Measurements from ENCODE around the gene ZFP14. TPM values are rescaled to one million over a fixed set of nuclear protein-coding genes. Genes with fewer than 3 reads are reported as not detected.
"Not testable (repeated sequence)": the region's sequence is repeated elsewhere in the genome, so short reads cannot be mapped to it uniquely, and the experiment has no call there.

Gene ZFP14
- total RNA-seq, 4 donors from 2014 or later, result 1.5 to 10.5 (median 3.6) TPM

DNA sequence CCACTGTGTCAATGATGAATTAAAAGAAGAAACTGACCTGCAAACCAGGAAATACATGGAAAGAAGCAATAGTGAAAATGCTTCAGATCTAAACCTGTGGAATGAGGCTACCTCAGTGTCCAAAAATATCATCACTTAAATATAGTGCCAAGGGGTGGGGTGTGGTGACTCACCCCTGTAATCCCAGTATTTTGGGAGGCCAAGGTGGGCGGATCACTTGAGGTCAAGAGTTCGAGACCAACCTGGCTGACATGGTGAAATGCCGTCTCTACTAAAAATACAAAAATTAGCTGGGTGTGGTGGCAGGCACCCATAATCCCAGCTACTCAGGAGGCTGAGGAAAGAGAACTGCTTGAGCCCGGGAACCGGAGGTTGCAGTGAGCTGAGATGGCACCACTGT, 64.9 kb downstream of the ZFP14 start:
- H3K4me3 ChIP-seq; DNase-seq (ENCODE audit: low spot score in 2 of 2); H3K36me3 ChIP-seq; H3K27ac ChIP-seq; H3K4me1 ChIP-seq; H3K27me3 ChIP-seq; H3K9me3 ChIP-seq: not testable (repeated sequence)
- 79% methylated on average over 3 of the region's 5 CpGs for WGBS

DNA sequence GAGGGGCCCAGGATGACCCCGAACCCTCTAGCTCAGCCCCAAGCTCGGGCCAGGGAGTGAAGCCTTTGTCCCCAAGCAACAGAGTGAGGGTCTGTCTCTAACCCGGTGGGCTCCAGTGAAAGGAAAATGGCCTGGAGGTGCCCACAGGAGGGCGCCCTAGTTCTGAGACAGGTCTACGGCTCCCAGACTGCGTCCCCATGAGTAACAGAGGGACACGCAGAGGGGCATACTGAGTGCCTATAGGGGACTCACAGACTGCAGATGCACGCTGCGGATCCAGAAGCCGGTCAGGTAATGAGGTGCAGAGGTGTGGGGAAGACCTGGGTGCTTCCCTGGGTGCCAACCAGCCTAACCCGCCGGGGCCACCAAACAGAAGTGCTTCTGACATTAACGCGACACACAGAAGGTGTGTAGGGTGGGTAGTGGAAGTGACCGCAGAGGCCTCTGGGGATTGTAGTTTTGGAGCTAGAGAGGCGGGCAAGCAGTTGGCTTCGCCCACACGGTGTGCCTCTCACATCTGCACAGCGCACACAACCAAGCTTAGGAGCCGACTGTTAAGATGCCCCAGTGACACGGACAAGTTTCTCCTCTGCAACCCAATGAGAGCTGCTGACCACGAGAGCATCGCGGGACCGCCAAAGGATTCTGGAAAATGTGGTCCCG, 67.8 kb downstream of the ZFP14 start:
- not testable (repeated sequence) for H3K9me3 ChIP-seq; H3K27ac ChIP-seq; H3K36me3 ChIP-seq; H3K27me3 ChIP-seq; H3K4me3 ChIP-seq; H3K4me1 ChIP-seq; DNase-seq (ENCODE audit: low spot score in 2 of 2)
- WGBS, result no CpG with 5 or more reads among the region's 26 CpGs

DNA sequence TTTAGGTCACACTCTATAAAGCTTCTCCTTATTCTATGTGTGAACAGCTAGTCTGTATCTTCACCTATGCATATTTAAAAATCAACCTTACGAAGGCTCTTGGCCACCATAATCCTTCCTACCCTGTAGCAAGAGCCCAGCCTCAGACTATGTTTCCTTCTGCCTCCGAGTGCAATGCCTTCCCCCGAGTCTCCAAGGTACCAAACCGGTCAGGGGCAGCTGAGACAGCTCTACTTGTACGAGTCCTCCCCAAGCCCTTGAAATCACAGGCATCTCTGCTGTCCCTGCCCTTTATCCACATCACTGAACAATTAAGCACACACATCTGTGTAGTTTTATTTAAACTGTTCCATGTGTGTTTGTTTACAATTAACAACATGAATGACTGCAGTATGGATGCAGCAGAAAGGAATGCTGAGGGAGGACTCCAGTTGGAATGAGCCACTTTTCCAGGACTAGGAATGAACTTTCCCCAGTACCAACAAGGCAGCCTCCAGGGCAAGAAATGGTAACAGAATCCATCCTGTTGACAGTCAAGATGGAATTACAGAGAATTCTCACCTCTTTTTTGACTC, 68.5 kb downstream of the ZFP14 start:
- H3K4me1 ChIP-seq; H3K9me3 ChIP-seq; DNase-seq (ENCODE audit: low spot score in 2 of 2); H3K4me3 ChIP-seq; H3K36me3 ChIP-seq; H3K27ac ChIP-seq; H3K27me3 ChIP-seq: not testable (repeated sequence)
- WGBS, result 61% methylated on average over 3 of the region's 5 CpGs

DNA sequence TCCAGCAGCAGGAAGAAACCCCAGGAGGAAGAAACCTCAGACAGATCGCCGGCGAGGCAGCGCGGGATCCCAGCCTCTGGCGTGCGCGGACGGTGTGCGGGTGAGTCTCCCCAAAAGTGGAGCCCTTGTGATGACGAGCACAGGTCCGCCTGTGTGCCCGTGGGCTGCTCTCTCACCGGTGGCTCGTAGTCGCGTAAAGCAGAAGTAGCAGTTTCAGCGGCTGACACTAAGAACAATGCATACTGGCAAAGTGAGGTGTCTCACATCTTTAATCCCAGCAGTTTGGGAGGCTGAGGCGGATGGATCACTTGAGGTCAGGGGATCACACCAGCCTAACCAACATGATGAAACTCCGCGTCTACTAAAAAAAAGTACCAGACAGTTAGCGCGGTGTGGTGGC, 69.2 kb downstream of the ZFP14 start:
- H3K4me3 ChIP-seq, result peak overlapping the region; percentile 22
- H3K9me3 ChIP-seq; DNase-seq (ENCODE audit: low spot score in 2 of 2); H3K36me3 ChIP-seq; H3K27me3 ChIP-seq; H3K27ac ChIP-seq; H3K4me1 ChIP-seq: not testable (repeated sequence)
- 79% methylated on average over 6 of the region's 23 CpGs for WGBS

DNA sequence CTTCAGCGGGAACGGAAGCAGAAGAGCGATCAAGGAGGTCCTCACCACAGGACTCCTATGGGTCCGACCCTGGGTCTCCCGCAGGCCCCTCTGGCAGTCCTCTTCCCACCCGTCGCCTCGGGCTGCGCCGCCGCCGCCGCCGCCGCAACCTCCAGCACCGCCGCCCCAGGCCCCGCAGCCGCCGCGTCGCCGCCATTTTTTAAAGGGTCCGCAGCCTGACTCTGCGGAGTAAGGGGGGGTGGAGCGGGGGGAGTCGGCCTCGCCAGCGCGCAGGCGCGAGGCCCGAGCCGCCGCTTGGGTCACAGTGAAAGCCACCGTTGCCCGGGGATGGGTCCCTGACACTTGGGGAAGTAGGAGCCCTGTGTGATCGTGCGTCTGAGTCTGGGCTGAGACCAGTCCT, 69.7 kb downstream of the ZFP14 start:
- not testable (repeated sequence) for H3K27ac ChIP-seq; H3K9me3 ChIP-seq; H3K4me1 ChIP-seq; DNase-seq (ENCODE audit: low spot score in 2 of 2); H3K27me3 ChIP-seq; H3K36me3 ChIP-seq
- 87% methylated on average over 26 of the region's 39 CpGs for whole genome bisulfite sequencing
- peak overlapping the region; percentile 22 for H3K4me3 ChIP-seq

DNA sequence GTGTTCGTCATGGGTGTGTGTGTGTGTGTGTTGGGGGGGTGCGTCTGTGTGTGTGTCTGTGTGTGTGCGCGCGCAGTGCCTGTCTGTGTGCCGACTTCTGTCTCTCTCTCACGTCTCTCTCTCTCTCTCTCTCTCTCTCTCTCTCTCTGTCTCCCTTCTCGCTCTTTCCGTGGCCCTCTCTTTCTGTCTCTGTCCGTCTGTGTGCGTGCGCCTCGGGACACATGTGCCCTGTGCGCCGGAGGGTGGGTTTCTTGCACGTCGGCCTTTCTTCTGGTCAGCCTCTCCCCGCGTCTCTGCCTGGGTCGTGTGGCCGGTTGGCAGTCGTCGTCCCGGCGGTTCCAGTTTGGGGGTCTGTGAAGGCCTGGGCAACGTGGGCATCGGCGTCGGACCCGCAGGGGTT, 86.7 kb downstream of the ZFP14 start:
- DNase-seq (ENCODE audit: low spot score in 2 of 2); H3K4me1 ChIP-seq; H3K36me3 ChIP-seq; H3K4me3 ChIP-seq; H3K27ac ChIP-seq; H3K9me3 ChIP-seq; H3K27me3 ChIP-seq: not testable (repeated sequence)
- no CpG with 5 or more reads among the region's 30 CpGs for WGBS

Other genes with a start within 250 kb of the ZFP14 start
- 10 to 100 TPM; 60.2 to 95.5 (median 79.2) TPM for gene CAPNS1, start 239.1 kb downstream of the ZFP14 start, total RNA-seq
- gene COX7A1, start 226.8 kb downstream of the ZFP14 start, total RNA-seq, result 10 to 100 TPM in 2 of 4 donors, 1 to 10 TPM in 2; 5.6 to 17.1 (median 11.4) TPM
- gene ZNF565, start 164.5 kb downstream of the ZFP14 start, total RNA-seq, result 1 to 10 TPM; 3.6 to 9.8 (median 6.2) TPM
- gene ZNF146, start 164.1 kb downstream of the ZFP14 start, total RNA-seq, result 10 to 100 TPM; 60.2 to 70.4 (median 64.3) TPM
- gene ZFP82, start 39.4 kb upstream of the ZFP14 start, total RNA-seq, result 1 to 10 TPM in 3 of 4 donors, under 1 TPM in 1; 0.47 to 4.0 (median 1.7) TPM
- gene ZNF566, start 110.4 kb upstream of the ZFP14 start, total RNA-seq, result 10 to 100 TPM in 1 of 4 donors, 1 to 10 TPM in 3; 6.4 to 24.4 (median 7.4) TPM
- gene ZNF260, start 149.1 kb upstream of the ZFP14 start, total RNA-seq, result 10 to 100 TPM in 3 of 4 donors, 1 to 10 TPM in 1; 5.1 to 24.4 (median 14.4) TPM
- 10 to 100 TPM in 2 of 4 donors, 1 to 10 TPM in 2; 7.0 to 13.3 (median 10.7) TPM for gene ZNF529, start 194.1 kb upstream of the ZFP14 start, total RNA-seq
- 10 to 100 TPM in 1 of 4 donors, under 1 TPM in 3; 0.62 to 11.7 (median 0.86) TPM for gene ZNF382, start 226.1 kb upstream of the ZFP14 start, total RNA-seq

Measured in suprapubic skin (tissue), 4 donors.